HEK293 (cell line): ENCODE measurements around the gene ING4.

Source experiments
- BCL11B ChIP-seq: fragments of 450-650 bp; formaldehyde crosslinking; IDR thresholded peaks from 2 replicates; pipeline ENCODE4 v1.5.1; 2016; ENCODE audit warnings: low read depth, missing biosample characterization, missing genetic modification characterization
- EGR2 ChIP-seq: fragments of 450-650 bp; formaldehyde crosslinking; IDR thresholded peaks from 2 replicates; pipeline ENCODE4 v1.5.1; 2016; ENCODE audit warnings: low read depth, missing biosample characterization, missing genetic modification characterization
- FEZF1 ChIP-seq: fragments of 450-650 bp; formaldehyde crosslinking; IDR thresholded peaks from 2 replicates; pipeline ENCODE4 v1.5.1; 2016; ENCODE audit warnings: missing biosample characterization, missing genetic modification characterization
- GLI4 ChIP-seq: fragments of 450-650 bp; formaldehyde crosslinking; IDR thresholded peaks from 2 replicates; pipeline ENCODE4 v1.5.1; 2016; ENCODE audit warnings: missing biosample characterization, missing genetic modification characterization
- IKZF3 ChIP-seq: fragments of 450-650 bp; IDR thresholded peaks from 2 replicates; pipeline ENCODE4 v1.5.0; 2018; ENCODE audit warnings: missing biosample characterization, mild to moderate bottlenecking, missing genetic modification characterization, moderate library complexity
- KLF9 ChIP-seq: fragments of 450-650 bp; formaldehyde crosslinking; IDR thresholded peaks from 2 replicates; pipeline ENCODE4 v1.5.1; 2016; ENCODE audit warnings: missing biosample characterization, missing genetic modification characterization, low read depth
- REPIN1 ChIP-seq: fragments of 450-650 bp; formaldehyde crosslinking; IDR thresholded peaks from 2 replicates; pipeline ENCODE4 v1.5.1; 2017; ENCODE audit warnings: missing biosample characterization, missing genetic modification characterization, low read depth
- SP2 ChIP-seq: fragments of 450-650 bp; formaldehyde crosslinking; IDR thresholded peaks from 2 replicates; pipeline ENCODE4 v1.5.1; 2016; ENCODE audit warnings: missing biosample characterization, missing genetic modification characterization
- SP3 ChIP-seq: fragments of 450-650 bp; formaldehyde crosslinking; IDR thresholded peaks from 2 replicates; pipeline ENCODE4 v1.5.1; 2016; ENCODE audit warnings: missing biosample characterization, missing genetic modification characterization
- SP7 ChIP-seq: fragments of 450-650 bp; formaldehyde crosslinking; IDR thresholded peaks from 2 replicates; pipeline ENCODE4 v1.5.1; 2016; ENCODE audit warnings: missing biosample characterization, missing genetic modification characterization
- ZFHX2 ChIP-seq: fragments of 450-650 bp; formaldehyde crosslinking; conservative IDR thresholded peaks from 2 replicates; pipeline ENCODE4 v1.5.1; 2016; ENCODE audit warnings: missing biosample characterization, missing genetic modification characterization
- ZFP3 ChIP-seq: fragments of 450-650 bp; formaldehyde crosslinking; IDR thresholded peaks from 2 replicates; pipeline ENCODE4 v1.5.1; 2016; ENCODE audit warnings: low read depth, missing biosample characterization, missing genetic modification characterization
- ZFP69B ChIP-seq: fragments of 450-650 bp; formaldehyde crosslinking; IDR thresholded peaks from 2 replicates; pipeline ENCODE4 v1.5.1; 2016; ENCODE audit warnings: missing biosample characterization, missing genetic modification characterization
- ZIC2 ChIP-seq: fragments of 450-650 bp; formaldehyde crosslinking; IDR thresholded peaks from 2 replicates; pipeline ENCODE4 v1.5.1; 2016; ENCODE audit warnings: missing biosample characterization, missing genetic modification characterization
- ZNF146 ChIP-seq: fragments of 450-650 bp; formaldehyde crosslinking; IDR thresholded peaks from 2 replicates; pipeline ENCODE4 v1.5.1; 2016; ENCODE audit warnings: missing biosample characterization, missing genetic modification characterization
- ZNF274 ChIP-seq, 2 experiments: fragments of 200-500 bp in 1 of 2; fragments of 450-650 bp in 1 of 2; sonication (Bioruptor generic) in 1 of 2; formaldehyde crosslinking in 1 of 2; IDR thresholded peaks; 2 replicates each; pipeline versions ENCODE4 v1.5.1 to v1.6.1; 2014 to 2016; ENCODE audit warnings: borderline replicate concordance in 1 of 2, inconsistent platforms in 1 of 2, low read length in 1 of 2, missing biosample characterization in 1 of 2, missing genetic modification characterization in 1 of 2
- ZNF341 ChIP-seq: fragments of 450-650 bp; formaldehyde crosslinking; IDR thresholded peaks from 2 replicates; pipeline ENCODE4; 2016; ENCODE audit warnings: low read depth, missing biosample characterization, missing genetic modification characterization
- ZNF366 ChIP-seq: fragments of 450-650 bp; formaldehyde crosslinking; conservative IDR thresholded peaks from 2 replicates; pipeline ENCODE4 v1.5.1; 2016; ENCODE audit warnings: missing biosample characterization, missing genetic modification characterization
- ZNF394 ChIP-seq: fragments of 450-650 bp; formaldehyde crosslinking; IDR thresholded peaks from 2 replicates; pipeline ENCODE4 v1.5.1; 2016; ENCODE audit warnings: missing biosample characterization, missing genetic modification characterization, mild to moderate bottlenecking, moderate library complexity, borderline replicate concordance
- ZNF473 ChIP-seq: fragments of 450-650 bp; formaldehyde crosslinking; IDR thresholded peaks from 2 replicates; pipeline ENCODE4 v1.5.1; 2017; ENCODE audit warnings: missing biosample characterization, missing genetic modification characterization
- ZNF623 ChIP-seq: fragments of 450-650 bp; formaldehyde crosslinking; IDR thresholded peaks from 2 replicates; pipeline ENCODE4 v1.5.1; 2016; ENCODE audit warnings: missing biosample characterization, missing genetic modification characterization
- ZNF707 ChIP-seq: fragments of 450-650 bp; formaldehyde crosslinking; IDR thresholded peaks from 2 replicates; pipeline ENCODE4 v1.5.1; 2016; ENCODE audit warnings: missing biosample characterization, missing genetic modification characterization
- ZNF777 ChIP-seq: fragments of 450-650 bp; formaldehyde crosslinking; IDR thresholded peaks from 2 replicates; pipeline ENCODE4 v1.5.1; 2017; ENCODE audit warnings: missing biosample characterization, missing genetic modification characterization, borderline replicate concordance
- ZSCAN16 ChIP-seq: fragments of 450-650 bp; formaldehyde crosslinking; IDR thresholded peaks from 2 replicates; pipeline ENCODE4 v1.5.1; 2016; ENCODE audit warnings: missing biosample characterization, missing genetic modification characterization
- TF ChIP-seq, protein P1 (sequence below): fragments of 450-650 bp; formaldehyde crosslinking; IDR thresholded peaks from 2 replicates; pipeline ENCODE4 v1.5.1; 2016; ENCODE audit warnings: missing biosample characterization, missing genetic modification characterization
- TF ChIP-seq, protein P2 (sequence below): fragments of 450-650 bp; formaldehyde crosslinking; IDR thresholded peaks from 2 replicates; pipeline ENCODE4 v1.5.1; 2016; ENCODE audit warnings: missing biosample characterization, missing genetic modification characterization
- TF ChIP-seq, protein P3 (sequence below): fragments of 450-650 bp; formaldehyde crosslinking; IDR thresholded peaks from 2 replicates; pipeline ENCODE4 v1.5.1; 2017; ENCODE audit warnings: missing biosample characterization, missing genetic modification characterization
- TF ChIP-seq, protein P4 (sequence below): fragments of 450-650 bp; formaldehyde crosslinking; IDR thresholded peaks from 2 replicates; pipeline ENCODE4 v1.5.1; 2017; ENCODE audit warnings: missing biosample characterization, missing genetic modification characterization
- TF ChIP-seq, protein P5 (sequence below): fragments of 450-650 bp; formaldehyde crosslinking; IDR thresholded peaks from 2 replicates; pipeline ENCODE4 v1.5.1; 2017; ENCODE audit warnings: missing biosample characterization, mild to moderate bottlenecking, missing genetic modification characterization, moderate library complexity

The ING4 gene

DNA sequence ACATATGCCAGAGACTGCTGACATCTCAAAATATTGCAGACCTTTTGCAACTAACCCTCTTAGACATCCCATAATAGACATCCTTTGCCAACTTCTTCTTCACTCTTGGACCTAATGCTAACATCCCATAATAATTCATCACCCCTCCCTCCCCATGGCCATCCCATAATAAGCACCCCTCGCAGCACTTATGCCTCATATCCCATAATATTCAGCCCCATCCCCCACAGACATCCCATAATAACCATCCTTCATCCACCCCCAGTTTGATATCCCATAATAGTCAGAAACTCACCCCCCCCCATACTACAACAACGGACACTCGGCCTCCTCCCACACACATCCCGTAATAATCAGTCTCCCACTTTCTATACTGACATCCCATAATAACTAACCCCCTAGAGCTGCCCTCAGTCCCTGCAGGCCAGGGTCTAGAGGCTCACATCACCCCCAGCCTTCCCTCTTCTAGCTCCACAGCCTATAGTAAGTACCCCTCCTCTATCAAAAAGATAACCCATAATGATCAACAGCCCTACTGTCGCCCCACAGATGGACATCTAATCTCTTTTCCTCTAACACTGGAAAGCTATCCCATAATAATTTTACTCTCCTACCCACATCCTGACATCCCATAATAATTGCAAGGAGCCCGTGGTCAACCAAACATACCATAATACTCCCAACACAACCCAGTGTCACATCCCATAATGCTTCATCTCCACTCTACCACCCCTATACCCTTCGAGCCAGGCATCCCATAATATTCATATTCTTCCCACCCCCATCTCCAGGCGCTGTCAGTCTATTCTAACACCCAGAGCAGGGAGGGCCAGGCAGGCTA, 54.9 kb downstream of the ING4 start (continued):
- TF ChIP-seq, protein P1, sequence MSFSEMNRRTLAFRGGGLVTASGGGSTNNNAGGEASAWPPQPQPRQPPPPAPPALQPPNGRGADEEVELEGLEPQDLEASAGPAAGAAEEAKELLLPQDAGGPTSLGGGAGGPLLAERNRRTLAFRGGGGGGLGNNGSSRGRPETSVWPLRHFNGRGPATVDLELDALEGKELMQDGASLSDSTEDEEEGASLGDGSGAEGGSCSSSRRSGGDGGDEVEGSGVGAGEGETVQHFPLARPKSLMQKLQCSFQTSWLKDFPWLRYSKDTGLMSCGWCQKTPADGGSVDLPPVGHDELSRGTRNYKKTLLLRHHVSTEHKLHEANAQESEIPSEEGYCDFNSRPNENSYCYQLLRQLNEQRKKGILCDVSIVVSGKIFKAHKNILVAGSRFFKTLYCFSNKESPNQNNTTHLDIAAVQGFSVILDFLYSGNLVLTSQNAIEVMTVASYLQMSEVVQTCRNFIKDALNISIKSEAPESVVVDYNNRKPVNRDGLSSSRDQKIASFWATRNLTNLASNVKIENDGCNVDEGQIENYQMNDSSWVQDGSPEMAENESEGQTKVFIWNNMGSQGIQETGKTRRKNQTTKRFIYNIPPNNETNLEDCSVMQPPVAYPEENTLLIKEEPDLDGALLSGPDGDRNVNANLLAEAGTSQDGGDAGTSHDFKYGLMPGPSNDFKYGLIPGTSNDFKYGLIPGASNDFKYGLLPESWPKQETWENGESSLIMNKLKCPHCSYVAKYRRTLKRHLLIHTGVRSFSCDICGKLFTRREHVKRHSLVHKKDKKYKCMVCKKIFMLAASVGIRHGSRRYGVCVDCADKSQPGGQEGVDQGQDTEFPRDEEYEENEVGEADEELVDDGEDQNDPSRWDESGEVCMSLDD (tag by site-specific recombination) = peak; percentile 84
- no peak; the same call in 1 of the 2 replicates for TF ChIP-seq IKZF3
- peak; percentile 94 for TF ChIP-seq ZFHX2 (tag by site-specific recombination)
- peak; percentile 23 for TF ChIP-seq FEZF1 (tag by site-specific recombination)
- 0 out of 2 replicates have a peak, but pooled peaks have one; percentile 20 for TF ChIP-seq KLF9 (tag by site-specific recombination)
- TF ChIP-seq REPIN1 (tag by site-specific recombination) = no peak
- no peak for TF ChIP-seq ZNF473
- TF ChIP-seq ZNF707 = 0 out of 2 replicates have a peak, but pooled peaks have one; percentile 21
- no peak for TF ChIP-seq ZNF777 (tag by site-specific recombination)
- peak; percentile 67 for TF ChIP-seq SP7 (tag by site-specific recombination)
- 0 out of 2 replicates have a peak, but pooled peaks have one; percentile 24 for TF ChIP-seq ZNF146 (tag by site-specific recombination)
- TF ChIP-seq ZNF623 (tag by site-specific recombination) = no peak; the same call in 1 of the 2 replicates
- TF ChIP-seq, protein P2, sequence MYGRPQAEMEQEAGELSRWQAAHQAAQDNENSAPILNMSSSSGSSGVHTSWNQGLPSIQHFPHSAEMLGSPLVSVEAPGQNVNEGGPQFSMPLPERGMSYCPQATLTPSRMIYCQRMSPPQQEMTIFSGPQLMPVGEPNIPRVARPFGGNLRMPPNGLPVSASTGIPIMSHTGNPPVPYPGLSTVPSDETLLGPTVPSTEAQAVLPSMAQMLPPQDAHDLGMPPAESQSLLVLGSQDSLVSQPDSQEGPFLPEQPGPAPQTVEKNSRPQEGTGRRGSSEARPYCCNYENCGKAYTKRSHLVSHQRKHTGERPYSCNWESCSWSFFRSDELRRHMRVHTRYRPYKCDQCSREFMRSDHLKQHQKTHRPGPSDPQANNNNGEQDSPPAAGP (tag by site-specific recombination) = peak; percentile 59
- peak; percentile 87 for TF ChIP-seq SP2
- peak; percentile 82 for TF ChIP-seq GLI4 (tag by site-specific recombination)
- no peak for TF ChIP-seq ZNF341 (tag by site-specific recombination)
- TF ChIP-seq, protein P3, sequence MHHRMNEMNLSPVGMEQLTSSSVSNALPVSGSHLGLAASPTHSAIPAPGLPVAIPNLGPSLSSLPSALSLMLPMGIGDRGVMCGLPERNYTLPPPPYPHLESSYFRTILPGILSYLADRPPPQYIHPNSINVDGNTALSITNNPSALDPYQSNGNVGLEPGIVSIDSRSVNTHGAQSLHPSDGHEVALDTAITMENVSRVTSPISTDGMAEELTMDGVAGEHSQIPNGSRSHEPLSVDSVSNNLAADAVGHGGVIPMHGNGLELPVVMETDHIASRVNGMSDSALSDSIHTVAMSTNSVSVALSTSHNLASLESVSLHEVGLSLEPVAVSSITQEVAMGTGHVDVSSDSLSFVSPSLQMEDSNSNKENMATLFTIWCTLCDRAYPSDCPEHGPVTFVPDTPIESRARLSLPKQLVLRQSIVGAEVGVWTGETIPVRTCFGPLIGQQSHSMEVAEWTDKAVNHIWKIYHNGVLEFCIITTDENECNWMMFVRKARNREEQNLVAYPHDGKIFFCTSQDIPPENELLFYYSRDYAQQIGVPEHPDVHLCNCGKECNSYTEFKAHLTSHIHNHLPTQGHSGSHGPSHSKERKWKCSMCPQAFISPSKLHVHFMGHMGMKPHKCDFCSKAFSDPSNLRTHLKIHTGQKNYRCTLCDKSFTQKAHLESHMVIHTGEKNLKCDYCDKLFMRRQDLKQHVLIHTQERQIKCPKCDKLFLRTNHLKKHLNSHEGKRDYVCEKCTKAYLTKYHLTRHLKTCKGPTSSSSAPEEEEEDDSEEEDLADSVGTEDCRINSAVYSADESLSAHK = peak; percentile 34; the same call in 1 of the 2 replicates
- TF ChIP-seq, protein P4, sequence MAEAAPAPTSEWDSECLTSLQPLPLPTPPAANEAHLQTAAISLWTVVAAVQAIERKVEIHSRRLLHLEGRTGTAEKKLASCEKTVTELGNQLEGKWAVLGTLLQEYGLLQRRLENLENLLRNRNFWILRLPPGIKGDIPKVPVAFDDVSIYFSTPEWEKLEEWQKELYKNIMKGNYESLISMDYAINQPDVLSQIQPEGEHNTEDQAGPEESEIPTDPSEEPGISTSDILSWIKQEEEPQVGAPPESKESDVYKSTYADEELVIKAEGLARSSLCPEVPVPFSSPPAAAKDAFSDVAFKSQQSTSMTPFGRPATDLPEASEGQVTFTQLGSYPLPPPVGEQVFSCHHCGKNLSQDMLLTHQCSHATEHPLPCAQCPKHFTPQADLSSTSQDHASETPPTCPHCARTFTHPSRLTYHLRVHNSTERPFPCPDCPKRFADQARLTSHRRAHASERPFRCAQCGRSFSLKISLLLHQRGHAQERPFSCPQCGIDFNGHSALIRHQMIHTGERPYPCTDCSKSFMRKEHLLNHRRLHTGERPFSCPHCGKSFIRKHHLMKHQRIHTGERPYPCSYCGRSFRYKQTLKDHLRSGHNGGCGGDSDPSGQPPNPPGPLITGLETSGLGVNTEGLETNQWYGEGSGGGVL (tag by site-specific recombination) = peak; percentile 89
- peak; percentile 58; the same call in 1 of the 2 replicates for TF ChIP-seq BCL11B (tag by site-specific recombination)
- TF ChIP-seq ZSCAN16 (tag by site-specific recombination) = 0 out of 2 replicates have a peak, but pooled peaks have one; percentile 67
- no peak for TF ChIP-seq ZNF274 (IDR thresholded peaks at IDR 0.05; ENCODE audit: low read length)
- no peak for TF ChIP-seq ZNF274 (tag by site-specific recombination; IDR thresholded peaks at IDR 0.05; ENCODE audit: borderline replicate concordance)
- TF ChIP-seq ZFP69B = peak; percentile 68; the same call in 1 of the 2 replicates
- TF ChIP-seq, protein P5, sequence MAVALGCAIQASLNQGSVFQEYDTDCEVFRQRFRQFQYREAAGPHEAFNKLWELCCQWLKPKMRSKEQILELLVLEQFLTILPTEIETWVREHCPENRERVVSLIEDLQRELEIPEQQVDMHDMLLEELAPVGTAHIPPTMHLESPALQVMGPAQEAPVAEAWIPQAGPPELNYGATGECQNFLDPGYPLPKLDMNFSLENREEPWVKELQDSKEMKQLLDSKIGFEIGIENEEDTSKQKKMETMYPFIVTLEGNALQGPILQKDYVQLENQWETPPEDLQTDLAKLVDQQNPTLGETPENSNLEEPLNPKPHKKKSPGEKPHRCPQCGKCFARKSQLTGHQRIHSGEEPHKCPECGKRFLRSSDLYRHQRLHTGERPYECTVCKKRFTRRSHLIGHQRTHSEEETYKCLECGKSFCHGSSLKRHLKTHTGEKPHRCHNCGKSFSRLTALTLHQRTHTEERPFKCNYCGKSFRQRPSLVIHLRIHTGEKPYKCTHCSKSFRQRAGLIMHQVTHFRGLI (tag by site-specific recombination) = peak; percentile 22; the same call in 1 of the 2 replicates
- 0 out of 2 replicates have a peak, but pooled peaks have one; percentile 24 for TF ChIP-seq ZNF394 (tag by site-specific recombination)
- peak; percentile 77 for TF ChIP-seq ZNF366
- TF ChIP-seq SP3 (tag by site-specific recombination) = peak; percentile 36
- TF ChIP-seq ZFP3 (tag by site-specific recombination) = no peak
- TF ChIP-seq ZIC2 = 0 out of 2 replicates have a peak, but pooled peaks have one; percentile 10
- TF ChIP-seq EGR2 = peak; percentile 80
